NCI-H1105 treated with DMSO at 0.1 percent for 48 hours (cell line): ENCODE measurements around the gene FSTL5.
A peak's percentile ranks its signal among the peaks of the same experiment; 100 is the strongest.

Experiments used
- DNase-seq: peaks from one replicate; lab custom pipeline; 2025; lab: John Stamatoyannopoulos, UW

Gene FSTL5

GRCh38 chr4:161577579-161578301 lies 586.1 kb downstream of the FSTL5 start:
- DNase-seq = no peak

GRCh38 chr4:161573836-161574235 lies 590.0 kb downstream of the FSTL5 start:
- no peak for DNase-seq

DNA sequence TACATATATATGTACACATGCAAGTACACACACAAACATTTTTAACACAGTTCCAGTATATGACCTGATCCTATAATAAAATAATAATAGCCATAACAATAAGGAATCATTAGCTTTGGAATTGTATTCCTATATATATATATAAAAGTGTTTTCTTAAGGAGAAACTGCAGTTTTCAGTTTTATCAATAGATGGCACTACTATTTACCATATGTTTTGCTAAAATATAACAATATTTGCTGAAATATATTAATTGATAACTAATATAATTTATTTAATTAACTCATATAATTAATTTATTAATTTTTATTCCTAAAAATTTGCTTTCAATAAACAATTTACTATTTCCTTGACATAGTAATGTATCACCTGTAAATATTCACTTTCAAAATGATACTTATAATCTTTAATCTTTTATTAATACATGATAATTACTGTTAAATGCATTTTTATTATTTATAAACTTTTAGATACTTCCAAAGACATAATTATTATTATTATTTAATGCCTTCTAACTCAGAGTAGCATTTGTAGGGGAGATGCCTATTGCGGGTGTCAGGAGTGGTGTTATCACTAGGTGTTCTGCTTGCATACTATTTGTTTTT lies 599.5 kb downstream of the FSTL5 start:
- DNase-seq = peak; percentile 14

GRCh38 chr4:161555689-161556660 lies 607.8 kb downstream of the FSTL5 start:
- DNase-seq = no peak

DNA sequence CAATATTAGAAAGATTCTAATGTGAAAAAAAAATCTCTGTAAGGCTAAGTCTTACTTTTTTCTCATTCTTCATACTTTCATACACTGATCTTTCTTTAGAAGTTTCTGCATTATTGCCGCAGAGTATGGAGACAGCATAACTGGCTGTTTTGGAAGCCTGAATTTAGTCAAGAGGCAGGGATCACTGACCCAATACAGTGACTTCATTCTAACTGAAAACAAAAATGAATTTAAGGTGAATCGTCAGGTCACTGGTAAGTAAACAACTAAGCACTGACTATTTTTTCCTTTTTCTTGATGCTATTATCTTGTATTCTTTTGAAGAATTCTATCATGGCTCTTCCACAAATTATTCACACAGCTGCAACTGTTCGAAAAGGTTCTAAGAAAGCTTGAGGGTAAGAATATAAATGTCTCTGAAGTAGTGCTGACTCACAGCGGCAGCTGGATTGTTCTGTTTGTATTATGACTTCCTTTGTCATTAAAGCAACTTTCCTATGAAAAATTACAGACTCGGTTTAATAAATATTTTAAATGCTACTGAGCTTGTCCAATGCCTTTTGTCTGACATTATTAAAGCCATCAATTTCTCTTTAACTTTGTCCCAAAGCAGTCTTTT lies 609.3 kb downstream of the FSTL5 start:
- DNase-seq = no peak

DNA sequence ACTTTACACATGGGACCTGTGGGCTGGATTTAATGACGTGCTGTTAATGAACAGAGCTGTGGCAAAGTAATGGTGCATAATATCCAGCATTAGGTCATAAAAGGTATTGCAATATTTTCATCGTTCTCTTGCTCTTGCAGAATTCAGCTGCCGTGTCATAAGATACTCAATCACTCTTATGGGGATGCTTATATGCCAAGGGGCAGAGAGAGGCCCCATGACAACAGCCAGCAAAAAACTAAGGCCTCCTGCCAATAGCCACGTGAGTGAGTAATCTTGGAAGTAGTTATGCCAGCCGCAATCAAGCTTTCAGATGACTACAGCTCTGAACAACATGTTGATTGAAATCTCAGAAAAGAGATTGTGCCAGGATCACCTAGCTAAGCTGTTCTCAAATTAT lies 616.9 kb downstream of the FSTL5 start:
- no peak for DNase-seq

- DNase-seq = no peak
Observed at GRCh38 chr4:161540265-161540664, 623.5 kb downstream of the FSTL5 start.

DNA sequence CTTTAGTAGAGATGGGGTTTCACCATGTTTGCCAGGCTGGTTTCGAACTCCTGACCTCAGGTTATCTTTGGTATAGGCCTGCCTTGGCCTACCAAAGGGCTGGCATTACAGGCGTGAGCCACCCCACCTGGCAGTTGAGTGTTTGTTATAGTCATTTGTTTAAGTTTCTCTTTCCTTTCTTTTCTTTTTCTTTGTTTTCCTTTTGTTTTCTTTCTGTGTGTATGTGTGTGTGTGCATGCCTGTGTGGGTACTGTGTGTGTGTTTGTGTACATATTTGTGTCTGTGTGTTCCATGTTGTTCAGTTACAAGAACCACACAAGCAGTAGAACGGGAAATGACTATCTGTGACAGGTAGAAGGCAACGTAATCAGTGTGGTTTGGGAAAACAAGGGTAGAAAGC lies 624.9 kb downstream of the FSTL5 start:
- no peak for DNase-seq

GRCh38 chr4:161530710-161531109 lies 633.1 kb downstream of the FSTL5 start:
- no peak for DNase-seq

- no peak for DNase-seq
Observed at GRCh38 chr4:161525121-161525520, 638.7 kb downstream of the FSTL5 start.

DNA sequence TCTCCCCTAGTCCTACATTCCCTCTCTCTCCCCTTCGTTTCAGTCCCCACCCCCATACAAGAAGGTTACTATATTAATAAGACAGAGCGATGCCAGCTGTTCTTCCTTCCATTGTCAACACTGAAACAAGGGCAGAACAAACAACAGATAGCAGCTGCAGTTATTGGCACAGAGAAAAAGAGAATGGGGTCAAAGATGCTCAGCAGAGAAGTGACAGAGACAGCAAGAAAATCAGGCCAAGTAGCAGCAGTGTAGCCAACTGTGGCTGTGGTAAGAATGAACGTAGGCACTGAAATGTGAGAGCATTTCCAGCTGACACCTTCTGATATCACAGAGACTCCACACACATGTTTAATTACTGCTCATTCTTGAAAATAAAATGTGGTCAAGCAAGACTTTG lies 641.8 kb downstream of the FSTL5 start:
- peak; percentile 38 for DNase-seq

GRCh38 chr4:161519611-161520010 lies 644.2 kb downstream of the FSTL5 start:
- no peak for DNase-seq

DNA sequence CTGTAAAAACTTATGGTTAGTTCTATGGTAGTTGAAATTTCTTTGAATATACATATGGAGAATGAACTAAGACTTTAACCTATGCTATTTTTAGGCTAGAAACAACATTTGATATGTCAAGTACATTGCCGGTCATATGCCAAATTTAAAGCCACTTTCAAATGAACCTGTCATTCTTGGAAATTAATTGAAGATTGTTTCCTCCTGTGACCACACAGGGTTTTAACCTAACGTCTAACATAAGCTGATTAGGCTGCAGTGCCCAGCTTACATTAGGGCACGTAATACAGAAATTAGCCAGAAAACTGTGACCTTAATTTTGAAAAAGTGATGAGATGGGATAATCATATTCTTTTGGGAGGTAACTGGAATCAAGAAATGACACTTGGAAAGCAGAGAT lies 645.9 kb downstream of the FSTL5 start:
- DNase-seq = no peak

GRCh38 chr4:161505141-161505540 lies 658.7 kb downstream of the FSTL5 start:
- no peak for DNase-seq

GRCh38 chr4:161498155-161498554 lies 665.6 kb downstream of the FSTL5 start:
- DNase-seq = no peak

DNA sequence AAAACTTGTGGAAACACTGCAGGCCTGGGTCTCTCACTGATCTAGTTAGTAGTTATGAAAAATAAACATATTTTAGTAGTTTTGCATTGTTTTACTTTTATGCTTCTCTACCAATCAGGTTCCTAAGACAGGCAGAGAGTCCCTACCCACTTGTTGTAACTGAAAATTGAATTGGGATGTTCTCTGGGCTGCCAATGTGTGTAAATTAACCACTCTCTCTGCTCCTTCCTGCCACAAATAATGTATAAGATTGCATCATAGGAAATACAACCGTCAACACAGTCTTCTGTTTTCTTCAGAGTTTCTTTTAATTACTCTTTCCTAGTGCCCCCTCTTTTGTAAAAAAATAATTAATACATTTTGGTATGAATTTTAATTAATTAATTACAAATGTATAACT lies 677.3 kb downstream of the FSTL5 start:
- DNase-seq = no peak

DNA sequence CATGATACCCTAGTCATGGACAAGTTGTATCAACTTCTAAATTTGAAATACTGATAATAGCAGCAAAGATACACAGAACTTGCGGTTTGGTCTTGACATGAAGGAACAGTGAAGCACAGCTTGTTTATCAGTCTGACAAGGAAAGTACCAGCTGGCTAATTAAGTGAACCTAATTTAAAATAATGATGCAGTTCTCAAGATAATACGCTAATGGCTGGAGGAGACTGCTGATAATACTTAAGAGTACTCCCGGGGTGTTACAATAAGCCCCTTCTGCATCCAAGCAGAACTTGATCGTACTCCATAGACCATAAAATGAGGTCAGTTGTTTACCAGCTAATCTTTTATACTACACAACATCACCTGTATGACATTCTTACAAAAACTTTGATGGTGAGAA lies 697.5 kb downstream of the FSTL5 start:
- DNase-seq = peak; percentile 23

- no peak for DNase-seq
Observed at GRCh38 chr4:161463436-161463835, 700.4 kb downstream of the FSTL5 start.

DNA sequence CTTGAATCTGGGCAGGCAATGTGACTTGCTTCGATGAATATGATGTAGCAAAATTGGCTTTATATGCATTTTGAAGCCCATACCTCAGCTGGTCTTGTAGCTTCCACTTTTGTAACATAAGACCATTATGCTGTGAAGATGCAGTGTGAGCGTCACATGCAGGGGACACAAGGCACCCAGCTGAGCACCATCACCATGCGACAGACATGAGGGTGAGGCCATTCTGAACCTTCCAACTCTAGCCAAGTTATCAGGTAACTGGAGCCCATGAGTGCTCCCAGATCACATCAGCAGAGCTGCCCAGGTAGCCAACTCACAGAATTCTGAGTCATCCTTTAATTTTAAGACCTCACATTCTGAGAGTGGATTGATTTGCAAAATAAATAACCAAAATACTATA lies 705.9 kb downstream of the FSTL5 start:
- no peak for DNase-seq

- DNase-seq = no peak
Observed at GRCh38 chr4:161457311-161457710, 706.5 kb downstream of the FSTL5 start.

GRCh38 chr4:161454860-161455259 lies 708.9 kb downstream of the FSTL5 start:
- no peak for DNase-seq

DNA sequence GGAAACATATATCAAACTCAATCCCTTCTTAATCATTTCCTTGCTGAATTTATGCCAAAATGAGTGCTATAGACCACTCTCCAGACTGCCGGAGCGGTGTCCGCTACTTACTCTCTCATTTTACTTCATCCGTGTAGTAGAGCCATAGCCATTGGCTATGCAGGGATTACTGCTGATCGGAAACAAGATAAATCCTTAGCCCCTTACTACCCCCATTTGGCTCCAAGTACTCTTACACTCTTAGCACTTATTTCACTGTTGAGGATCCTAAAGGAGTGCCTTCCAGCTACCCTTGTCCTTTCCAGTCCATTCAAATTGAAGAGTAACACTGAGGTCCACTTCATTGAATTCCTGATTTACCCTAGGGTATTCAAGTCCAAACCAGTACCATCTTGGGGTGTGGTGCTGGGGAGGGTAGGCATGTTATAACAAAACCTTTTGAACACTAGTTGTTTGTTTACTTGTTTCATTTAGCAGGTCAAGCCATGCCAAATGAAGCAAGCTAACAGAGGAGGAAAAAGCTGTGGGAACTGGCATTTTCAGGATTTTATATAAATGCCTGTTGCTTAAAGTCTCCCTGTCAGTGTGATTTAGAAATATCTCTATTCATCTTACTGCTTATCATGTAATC lies 715.1 kb downstream of the FSTL5 start:
- DNase-seq = no peak
